Adrenal gland (tissue), 12 donors: ENCODE data around the gene MED27. TPM values are rescaled to one million over a fixed set of nuclear protein-coding genes. Genes with fewer than 3 reads are reported as not detected.

Experiments used
- DNase-seq, 7 donors: peaks; one replicate each; pipeline ENCODE4 v3.0.0-alpha.2; 2019 to 2020
- H3K27ac ChIP-seq, 5 donors: fragments of 200-600 bp; sonication (generic) in 4 of 5; 1 replicate in 3 of 5; 2 replicates in 2 of 5; pipeline versions ENCODE4 v1.5.1 to v1.8.0; 2016 to 2020; ENCODE audit warnings: mild to moderate bottlenecking in 1 of 5
- H3K27me3 ChIP-seq: fragments of 200-600 bp; 2 replicates; pipeline ENCODE4 v1.8.0; 2021
- H3K36me3 ChIP-seq, 2 donors: fragments of 200-600 bp; replicated peaks in 1 of 2; 1 replicate in 1 of 2; 2 replicates in 1 of 2; pipeline versions ENCODE4 v1.5.1 to v1.8.0; 2018 to 2022
- H3K4me1 ChIP-seq, 2 donors: fragments of 200-600 bp; replicated peaks in 1 of 2; 1 replicate in 1 of 2; 2 replicates in 1 of 2; pipeline versions ENCODE4 v1.5.1 to v1.8.0; 2018 to 2021
- H3K4me3 ChIP-seq, 4 donors: fragments of 200-600 bp; sonication (generic) in 3 of 4; one replicate each; pipeline ENCODE4 v1.5.1; 2016 to 2018
- H3K9me3 ChIP-seq, 3 donors: fragments of 200-600 bp; sonication (generic) in 1 of 3; replicated peaks in 1 of 3; 1 replicate in 2 of 3; 2 replicates in 1 of 3; pipeline versions ENCODE4 v1.5.1 to v1.8.0; 2016 to 2021
- CTCF ChIP-seq, 6 experiments: fragments of 450-650 bp in 4 of 6; fragments of 200-600 bp in 2 of 6; sonication (generic) in 1 of 6; IDR thresholded peaks; 1 replicate in 5 of 6; 2 replicates in 1 of 6; pipeline versions ENCODE4 v1.5.1 to v1.8.0; 2016 to 2021; ENCODE audit warnings: antibody characterized with exemption in 6 of 6, mild to moderate bottlenecking in 2 of 6, moderate library complexity in 1 of 6
- POLR2A ChIP-seq, 2 donors: fragments of 450-650 bp; IDR thresholded peaks; one replicate each; pipeline ENCODE4 v1.6.1; 2017; ENCODE audit warnings: antibody characterized with exemption in 2 of 2, mild to moderate bottlenecking in 2 of 2, moderate library complexity in 1 of 2
- WGBS, 4 donors: extraction: QIAGEN DNeasy Blood & Tissue Kit in 2 of 4; methylation state at CpG; one replicate each; pipeline versions ENCODE4 v1.1.5 to v1.1.7; 2013 to 2017; 5-methylcytosine and 5-hydroxymethylcytosine counted together
- intact Hi-C, 2 donors: fragments of 100-400 bp; cut with DNase I; formaldehyde crosslinking; loops; one replicate each; pipeline versions ENCODE4 v1.14.1 to v1.15.0; 2022 to 2023
- polyA plus RNA-seq, 3 donors: library from polyadenylated mRNA; stranded (reverse); fragments of 200-250 nt in 2 of 3; fragments of 350-450 nt in 1 of 3; fragmentation: Illumina TruSeq in 1 of 3; extraction: RNeasy Lipid Tissue Mini Kit (QIAGEN cat#74804) in 1 of 3; gene quantifications; one replicate each; pipeline ENCODE4 v1.2.3, GENCODE V29; 2013 to 2014
- total RNA-seq, 9 donors: library from RNA; depleted of rRNA in 4 of 9; stranded (reverse); fragments of >200 nt in 4 of 9; fragments of 120-200 nt in 1 of 9; fragmentation: NEBNext Ultra II Directional in 1 of 9; extraction: Animal tissue kit (Norgen Biotek cat#: 25700) in 1 of 9; gene quantifications; one replicate each; pipeline versions ENCODE4 v1.1.0 to v1.2.4, GENCODE V29; 2013 to 2023
- donor health status: healthy with polysubstance abuse.
- donor health status: Bipolar disorder and iron deficiency.
- donor health status: DM: yes; HTN: yes; CAD: no.
- donor health status: DM: no; HTN: no; CAD: no.
- donor health status: DM: no; HTN: no; CAD: no.
- donor health status: DM: yes; HTN: yes; CAD: no.

MED27 gene
- total and polyA plus RNA-seq, 12 donors, result 12.2 to 37.4 (median 15.9) TPM

GRCh38 chr9:131849391-131849790, 230.3 kb downstream of the MED27 start:
- Histone ChIP-seq H3K27ac (no peak overlapping the region), H3K36me3 (no peaks in the 10 kb centered on the region), H3K27me3 (no peaks in the 10 kb centered on the region), H3K9me3 (no peaks in the 10 kb centered on the region), H3K4me3 (no peak overlapping the region), H3K4me1 (no peaks in the 10 kb centered on the region)
- DNase-seq, result no peak
- intact Hi-C loops, result no loop called here
- WGBS, 4 donors, result 87 to 100% (median 96%) methylated on average over 1 to 18 of the region's 18 CpGs
- TF ChIP-seq POLR2A (IDR thresholded peaks at IDR 0.05) (no peak), CTCF (IDR thresholded peaks at IDR 0.05) (no peak)

GRCh38 chr9:131848570-131849160, 231.0 kb downstream of the MED27 start:
- intact Hi-C loops, result no loop called here
- Histone ChIP-seq H3K36me3 (no peaks in the 10 kb centered on the region), H3K4me3 (no peak overlapping the region), H3K27me3 (no peaks in the 10 kb centered on the region), H3K4me1 (no peaks in the 10 kb centered on the region), H3K9me3 (no peaks in the 10 kb centered on the region), H3K27ac (no peak overlapping the region)
- WGBS, 4 donors, result 79 to 84% (median 81%) methylated on average over 32 to 35 of the region's 35 CpGs
- no peak for DNase-seq
- TF ChIP-seq POLR2A (IDR thresholded peaks at IDR 0.05), result no peak
- TF ChIP-seq CTCF (IDR thresholded peaks at IDR 0.05), result no peak

- TF ChIP-seq CTCF (IDR thresholded peaks at IDR 0.05) (no peak), POLR2A (IDR thresholded peaks at IDR 0.05) (no peak)
- Histone ChIP-seq H3K27ac (no peak overlapping the region), H3K27me3 (no peaks in the 10 kb centered on the region), H3K4me1 (no peaks in the 10 kb centered on the region), H3K4me3 (no peak overlapping the region), H3K36me3 (no peaks in the 10 kb centered on the region), H3K9me3 (no peaks in the 10 kb centered on the region)
- DNase-seq, result no peak
- 82 to 94% (median 88%) methylated on average over 16 to 18 of the region's 18 CpGs for WGBS, 4 donors
- intact Hi-C loops, result no loop called here
Measured at GRCh38 chr9:131847665-131848354, 231.9 kb downstream of the MED27 start.

- DNase-seq, result no peak
- WGBS, 4 donors, result 86 to 89% (median 89%) methylated on average over 26 to 29 of the region's 29 CpGs
- no peaks in the 10 kb centered on the region for H3K36me3 ChIP-seq
Measured at GRCh38 chr9:131845305-131846298, 234.1 kb downstream of the MED27 start.

More at GRCh38 chr9:131845305-131846298, 234.1 kb downstream of the MED27 start:
- no peaks in the 10 kb centered on the region for H3K9me3 ChIP-seq
- H3K27me3 ChIP-seq, result no peaks in the 10 kb centered on the region
- H3K4me1 ChIP-seq, result no peaks in the 10 kb centered on the region
- H3K27ac ChIP-seq, result no peak overlapping the region
- H3K4me3 ChIP-seq, result no peak overlapping the region
- TF ChIP-seq POLR2A (IDR thresholded peaks at IDR 0.05) (no peak), CTCF (IDR thresholded peaks at IDR 0.05) (no peak)
- intact Hi-C loops, result no loop called here
